Fibroblast of villous mesenchyme (primary cell): ENCODE measurements around the gene STRBP. TPM values are rescaled to one million over a fixed set of nuclear protein-coding genes. Genes with fewer than 3 reads are reported as not detected.

ENCODE experiments used
- DNase-seq: peaks from one replicate; pipeline ENCODE4 v3.0.0-alpha.2; 2010; ENCODE audit warnings: low read depth
- H3K4me3 ChIP-seq: 2 replicates; pipeline ENCODE4 v1.5.1; 2011; ENCODE audit warnings: low read depth, mild to moderate bottlenecking, low read length
- CTCF ChIP-seq: IDR thresholded peaks from 2 replicates; pipeline ENCODE4 v1.5.1; 2012; ENCODE audit warnings: low read depth, mild to moderate bottlenecking, low read length; ENCODE audit not compliant: insufficient read depth
- total RNA-seq: library from RNA; depleted of rRNA; stranded (reverse); fragments of >200 nt; gene quantifications from 2 replicates; pipeline ENCODE4 v1.2.3, GENCODE V29; 2012

STRBP gene
- total RNA-seq, 1 donor, result 4.3 TPM

- H3K4me3 ChIP-seq, result no peak overlapping the region
- TF ChIP-seq CTCF, result no peak
- no peak for DNase-seq
Observed at GRCh38 chr9:123167474-123167873, 100.9 kb downstream of the STRBP start.

- no peak for TF ChIP-seq CTCF
- no peak overlapping the region for H3K4me3 ChIP-seq
- no peak for DNase-seq
Observed at GRCh38 chr9:123165813-123166212, 102.6 kb downstream of the STRBP start.

GRCh38 chr9:123164285-123164684 is 104.1 kb downstream of the STRBP start:
- no peak for TF ChIP-seq CTCF

GRCh38 chr9:123162791-123163345 is 105.5 kb downstream of the STRBP start:
- DNase-seq, result peak; percentile 66
- no peak for TF ChIP-seq CTCF

More at GRCh38 chr9:123164285-123164684, 104.1 kb downstream of the STRBP start:
- no peak for DNase-seq
- no peak overlapping the region for H3K4me3 ChIP-seq

GRCh38 chr9:123162360-123162759 is 106.0 kb downstream of the STRBP start:
- H3K4me3 ChIP-seq, result no peak overlapping the region
- no peak for TF ChIP-seq CTCF
- no peak for DNase-seq

More at GRCh38 chr9:123162791-123163345, 105.5 kb downstream of the STRBP start:
- no peak overlapping the region for H3K4me3 ChIP-seq

GRCh38 chr9:123157221-123157620 is 111.2 kb downstream of the STRBP start:
- H3K4me3 ChIP-seq, result no peak overlapping the region
- peak; percentile 7 for DNase-seq
- TF ChIP-seq CTCF, result no peak

GRCh38 chr9:123150708-123151503 is 117.5 kb downstream of the STRBP start:
- no peak overlapping the region for H3K4me3 ChIP-seq
- peak; percentile 18 for DNase-seq
- TF ChIP-seq CTCF, result no peak
